Neural cell (in vitro differentiated cells): ENCODE data around the gene OTUD5. TPM values are rescaled to one million over a fixed set of nuclear protein-coding genes. Genes with fewer than 3 reads are reported as not detected.

Source experiments
- H2AFZ ChIP-seq: fragments of 200-600, 300-800 bp; sonication (generic), shearing (Covaris generic); 2 replicates; pipeline ENCODE4 v1.6.0; 2014; ENCODE audit warnings: low read depth, mild to moderate bottlenecking, antibody characterized with exemption, low read length, moderate library complexity
- H3F3A ChIP-seq: fragments of 200-600 bp; shearing (Covaris generic); 2 replicates; pipeline ENCODE4 v1.6.1; 2016; ENCODE audit warnings: mild to moderate bottlenecking, moderate library complexity, mixed read lengths, antibody characterized with exemption, low read length; ENCODE audit not compliant: insufficient read depth, poor library complexity, severe bottlenecking
- H3K27ac ChIP-seq: fragments of 200-600, 300-800 bp; sonication (generic), shearing (Covaris generic); 2 replicates; pipeline ENCODE4 v1.5.1; 2014; ENCODE audit warnings: mild to moderate bottlenecking, low read length, moderate library complexity
- H3K27me3 ChIP-seq: fragments of 300-800, 200-600 bp; sonication (generic), shearing (Covaris generic); 2 replicates; pipeline ENCODE4 v1.6.0; 2014; ENCODE audit warnings: mild to moderate bottlenecking, low read depth, low read length, moderate library complexity; ENCODE audit not compliant: insufficient read depth
- H3K36me3 ChIP-seq: fragments of 300-800, 200-600 bp; sonication (generic), shearing (Covaris generic); 2 replicates; pipeline ENCODE4 v1.5.1; 2014; ENCODE audit warnings: mild to moderate bottlenecking, antibody characterized with exemption, low read length, moderate library complexity; ENCODE audit not compliant: insufficient read depth
- H3K4me2 ChIP-seq: fragments of 300-800, 200-600 bp; sonication (generic), shearing (Covaris generic); 2 replicates; pipeline ENCODE4 v1.6.0; 2014; ENCODE audit warnings: mild to moderate bottlenecking, low read length
- H3K4me3 ChIP-seq: fragments of 300-800, 200-600 bp; sonication (generic), shearing (Covaris generic); 2 replicates; pipeline ENCODE4 v1.5.1; 2014; ENCODE audit warnings: mild to moderate bottlenecking, low read length, moderate library complexity
- H3K79me2 ChIP-seq: fragments of 200-600 bp; shearing (Covaris generic); replicated peaks from 2 replicates; pipeline ENCODE4 v1.6.0; 2014; ENCODE audit warnings: mild to moderate bottlenecking, low read length, moderate library complexity; ENCODE audit not compliant: insufficient read depth
- H3K9ac ChIP-seq: fragments of 300-800, 200-600 bp; sonication (generic), shearing (Covaris generic); 2 replicates; pipeline ENCODE4 v1.6.1; 2016; ENCODE audit warnings: mild to moderate bottlenecking, low read length, mixed read lengths
- H3K9me2 ChIP-seq: fragments of 200-600 bp; shearing (Covaris generic); 2 replicates; pipeline ENCODE4 v1.6.1; 2016; ENCODE audit warnings: mild to moderate bottlenecking, low read length, mixed read lengths; ENCODE audit not compliant: insufficient read depth
- H3K9me3 ChIP-seq: fragments of 200-600, 300-800 bp; sonication (generic), shearing (Covaris generic); 2 replicates; pipeline ENCODE4 v1.6.1; 2016; ENCODE audit warnings: mild to moderate bottlenecking, mixed run types, low read length, moderate library complexity, mixed read lengths
- H4K20me1 ChIP-seq: fragments of 200-600 bp; shearing (Covaris generic); 2 replicates; pipeline ENCODE4 v1.6.1; 2016; ENCODE audit warnings: mild to moderate bottlenecking, mixed run types; ENCODE audit not compliant: insufficient read depth
- CTCF ChIP-seq: fragments of 450-650 bp; IDR thresholded peaks from 2 replicates; pipeline ENCODE4 v1.5.1; 2014; ENCODE audit warnings: antibody characterized with exemption, mild to moderate bottlenecking, moderate library complexity; ENCODE audit not compliant: poor library complexity, severe bottlenecking
- EP300 ChIP-seq: fragments of 450-650 bp; conservative IDR thresholded peaks from 2 replicates; pipeline ENCODE4 v1.6.1; 2014; ENCODE audit warnings: antibody characterized with exemption, mild to moderate bottlenecking, moderate library complexity; ENCODE audit not compliant: poor library complexity, severe bottlenecking
- EZH2 ChIP-seq: fragments of 200-600, 300-800 bp; shearing (Covaris generic), sonication (generic); IDR thresholded peaks from 2 replicates; pipeline ENCODE4 v1.6.1; 2014; ENCODE audit warnings: antibody characterized with exemption, low read length, borderline replicate concordance, mild to moderate bottlenecking; ENCODE audit not compliant: insufficient read depth, poor library complexity, severe bottlenecking
- MXI1 ChIP-seq: fragments of 450-650 bp; conservative IDR thresholded peaks from 2 replicates; pipeline ENCODE4 v1.6.1; 2014; ENCODE audit warnings: antibody characterized with exemption, mild to moderate bottlenecking; ENCODE audit not compliant: poor library complexity, severe bottlenecking
- POLR2AphosphoS5 ChIP-seq: IDR thresholded peaks from 2 replicates; pipeline ENCODE4 v1.6.1; 2012
- RAD21 ChIP-seq: fragments of 450-650 bp; conservative IDR thresholded peaks from 2 replicates; pipeline ENCODE4 v1.6.1; 2014; ENCODE audit warnings: antibody characterized with exemption, mild to moderate bottlenecking, moderate library complexity
- SMC3 ChIP-seq: fragments of 450-650 bp; conservative IDR thresholded peaks from 2 replicates; pipeline ENCODE4 v1.6.1; 2014; ENCODE audit warnings: antibody characterized with exemption, mild to moderate bottlenecking, moderate library complexity; ENCODE audit not compliant: poor library complexity
- TAF1 ChIP-seq: IDR thresholded peaks from 2 replicates; pipeline ENCODE4 v1.6.1; 2012; ENCODE audit warnings: low read depth
- polyA plus RNA-seq: library from polyadenylated mRNA; depleted of rRNA; stranded (reverse); fragments of >200 nt; gene quantifications from 2 replicates; pipeline ENCODE4 v1.2.3, GENCODE V29; 2014
- TF ChIP-seq, protein P1 (sequence below): IDR thresholded peaks from 2 replicates; pipeline ENCODE4 v1.6.1; 2012; ENCODE audit warnings: borderline replicate concordance

OTUD5 gene
- polyA plus RNA-seq, 1 donor from 2014 or later: 34.3 TPM

- no peaks in the 10 kb centered on the region for H3K9me3 ChIP-seq
- H3F3A ChIP-seq: no peaks in the 10 kb centered on the region
- no peaks in the 10 kb centered on the region for H3K9me2 ChIP-seq
- no peaks in the 10 kb centered on the region for H3K27me3 ChIP-seq
- H3K4me3 ChIP-seq: no peak within 1 kb of the TSS
- H3K27ac ChIP-seq: no peak within 1 kb of the TSS
- H3K79me2 ChIP-seq: no peaks in the 10 kb centered on the region
- no peaks in the 10 kb centered on the region for H3K36me3 ChIP-seq
- H2AFZ ChIP-seq: no peak within 1 kb of the TSS
- H3K4me2 ChIP-seq: no peak within 1 kb of the TSS
- no peaks in the 10 kb centered on the region for H4K20me1 ChIP-seq
- no peak for TF ChIP-seq CTCF
- TF ChIP-seq, protein P1, sequence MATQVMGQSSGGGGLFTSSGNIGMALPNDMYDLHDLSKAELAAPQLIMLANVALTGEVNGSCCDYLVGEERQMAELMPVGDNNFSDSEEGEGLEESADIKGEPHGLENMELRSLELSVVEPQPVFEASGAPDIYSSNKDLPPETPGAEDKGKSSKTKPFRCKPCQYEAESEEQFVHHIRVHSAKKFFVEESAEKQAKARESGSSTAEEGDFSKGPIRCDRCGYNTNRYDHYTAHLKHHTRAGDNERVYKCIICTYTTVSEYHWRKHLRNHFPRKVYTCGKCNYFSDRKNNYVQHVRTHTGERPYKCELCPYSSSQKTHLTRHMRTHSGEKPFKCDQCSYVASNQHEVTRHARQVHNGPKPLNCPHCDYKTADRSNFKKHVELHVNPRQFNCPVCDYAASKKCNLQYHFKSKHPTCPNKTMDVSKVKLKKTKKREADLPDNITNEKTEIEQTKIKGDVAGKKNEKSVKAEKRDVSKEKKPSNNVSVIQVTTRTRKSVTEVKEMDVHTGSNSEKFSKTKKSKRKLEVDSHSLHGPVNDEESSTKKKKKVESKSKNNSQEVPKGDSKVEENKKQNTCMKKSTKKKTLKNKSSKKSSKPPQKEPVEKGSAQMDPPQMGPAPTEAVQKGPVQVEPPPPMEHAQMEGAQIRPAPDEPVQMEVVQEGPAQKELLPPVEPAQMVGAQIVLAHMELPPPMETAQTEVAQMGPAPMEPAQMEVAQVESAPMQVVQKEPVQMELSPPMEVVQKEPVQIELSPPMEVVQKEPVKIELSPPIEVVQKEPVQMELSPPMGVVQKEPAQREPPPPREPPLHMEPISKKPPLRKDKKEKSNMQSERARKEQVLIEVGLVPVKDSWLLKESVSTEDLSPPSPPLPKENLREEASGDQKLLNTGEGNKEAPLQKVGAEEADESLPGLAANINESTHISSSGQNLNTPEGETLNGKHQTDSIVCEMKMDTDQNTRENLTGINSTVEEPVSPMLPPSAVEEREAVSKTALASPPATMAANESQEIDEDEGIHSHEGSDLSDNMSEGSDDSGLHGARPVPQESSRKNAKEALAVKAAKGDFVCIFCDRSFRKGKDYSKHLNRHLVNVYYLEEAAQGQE: no peak
- TF ChIP-seq POLR2AphosphoS5: no peak
- no peak for TF ChIP-seq TAF1
- no peak for TF ChIP-seq EP300
- TF ChIP-seq MXI1: no peak
- TF ChIP-seq EZH2: no peak
- no peak for TF ChIP-seq SMC3
- no peak for TF ChIP-seq RAD21
- no peak within 1 kb of the TSS for H3K9ac ChIP-seq
These were observed 14.1 kb upstream of the OTUD5 start, which contains the start of gene KCND1 for GRCh38 chrX:48971249-48972219. Gene KCND1, minus strand, starts transcription at chrX:48971844. Its CDS starts 1,573 bp downstream, at chrX:48970271.

- Histone ChIP-seq H3F3A (no peaks in the 10 kb centered on the region), H3K9ac (no peak overlapping the region), H3K4me3 (no peak overlapping the region), H3K27me3 (no peaks in the 10 kb centered on the region), H3K36me3 (no peaks in the 10 kb centered on the region), H2AFZ (no peak overlapping the region), H3K4me2 (no peak overlapping the region), H3K9me2 (no peaks in the 10 kb centered on the region), H3K79me2 (no peaks in the 10 kb centered on the region), H4K20me1 (no peaks in the 10 kb centered on the region), H3K9me3 (no peaks in the 10 kb centered on the region), H3K27ac (no peak overlapping the region)
- no peak for TF ChIP-seq SMC3
- TF ChIP-seq MXI1: no peak
- TF ChIP-seq EZH2: no peak
- TF ChIP-seq, protein P1: no peak
- TF ChIP-seq CTCF: no peak
- no peak for TF ChIP-seq POLR2AphosphoS5
- TF ChIP-seq TAF1: no peak
- no peak for TF ChIP-seq RAD21
- TF ChIP-seq EP300: no peak
These were observed 12.1 kb upstream of the OTUD5 start for GRCh38 chrX:48969471-48969870.
